ENCODE results near the gene INO80C.

The INO80C gene
- total RNA-seq: 7.0 to 8.6 (median 7.7) reads per million in 4 donors

- DNase-seq: peak; percentile 81 to 95 (median 87)
Measured at GRCh38 chr18:35497370-35498197, at the start of gene INO80C. Gene INO80C (minus strand): TSS chr18:35497960. CDS start chr18:35497874, 86 bp downstream.

GRCh38 chr18:35547008-35547605 lies 49.3 kb upstream of the INO80C start:
- DNase-seq: no peak

GRCh38 chr18:35542356-35542755 lies 44.6 kb upstream of the INO80C start:
- DNase-seq: no peak

DNA sequence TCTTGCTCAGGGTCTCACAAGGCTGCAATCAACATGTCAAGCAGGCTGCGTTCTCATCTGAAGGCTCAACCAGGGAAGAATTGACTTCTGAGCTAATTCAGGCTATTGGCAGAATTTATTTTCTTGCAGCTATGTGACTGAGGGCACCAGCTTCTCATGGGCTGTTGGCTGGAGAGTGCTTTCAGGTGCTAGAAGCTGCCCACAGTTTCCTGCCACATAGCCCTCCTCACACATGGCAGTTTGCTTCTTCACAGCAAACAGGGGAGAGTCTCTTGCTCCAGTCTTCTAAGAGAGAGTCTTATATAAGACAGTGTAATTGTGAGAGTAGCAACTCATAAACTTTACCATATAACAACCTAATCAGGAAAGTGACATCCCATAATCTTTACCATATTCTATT lies 37.5 kb upstream of the INO80C start:
- no peak for DNase-seq

DNA sequence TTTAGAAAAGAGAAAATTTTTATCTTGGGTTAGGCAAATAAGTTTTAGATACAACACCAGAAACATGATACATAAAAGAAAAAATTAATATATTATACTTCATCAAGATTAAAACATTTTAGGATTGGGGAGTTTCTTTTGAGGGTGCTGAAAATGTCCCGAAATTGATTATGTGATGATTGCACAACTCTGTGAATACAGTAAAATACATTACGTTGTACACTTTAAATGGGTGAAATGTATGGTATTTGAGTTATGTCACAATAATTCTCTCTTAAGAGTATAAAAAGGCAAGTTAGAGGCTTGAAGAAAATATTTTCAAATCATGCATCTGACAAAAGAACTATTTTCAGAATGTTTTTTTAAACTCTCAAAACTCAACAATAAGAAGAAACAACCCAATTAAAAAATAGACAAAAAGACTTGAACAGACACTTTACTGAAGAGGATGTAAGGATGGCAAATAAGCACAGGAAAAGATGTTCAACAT lies 36.2 kb upstream of the INO80C start:
- DNase-seq: no peak

- no peak for DNase-seq
Measured at GRCh38 chr18:35528749-35529274, 31.1 kb upstream of the INO80C start.

DNA sequence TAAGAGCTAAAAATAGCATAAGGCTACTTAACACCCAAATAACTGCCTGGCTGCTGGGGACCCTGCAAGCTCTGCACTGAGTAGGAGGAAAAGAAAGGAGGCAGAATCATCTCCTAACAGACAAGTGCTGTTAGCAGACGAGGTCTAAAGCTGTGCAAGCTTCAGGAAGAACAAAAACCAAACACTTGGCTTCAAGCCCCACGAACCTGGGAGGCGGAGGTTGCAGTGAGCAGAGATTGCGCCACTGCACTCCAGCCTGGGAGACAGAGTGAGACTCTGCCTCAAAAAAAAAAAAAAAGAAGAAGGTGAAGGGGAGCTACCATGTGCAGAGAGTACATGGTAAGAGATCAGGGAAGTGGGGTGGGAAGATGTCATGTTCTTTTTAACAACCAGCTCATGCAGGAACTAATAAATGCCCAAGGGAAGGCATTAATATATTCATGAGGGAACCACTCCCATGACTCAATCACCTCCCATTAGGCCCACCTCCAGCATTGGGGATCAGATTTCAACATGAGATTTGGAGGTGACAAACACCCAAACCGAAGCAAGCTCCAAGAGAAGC lies 28.8 kb upstream of the INO80C start:
- no peak for DNase-seq

DNA sequence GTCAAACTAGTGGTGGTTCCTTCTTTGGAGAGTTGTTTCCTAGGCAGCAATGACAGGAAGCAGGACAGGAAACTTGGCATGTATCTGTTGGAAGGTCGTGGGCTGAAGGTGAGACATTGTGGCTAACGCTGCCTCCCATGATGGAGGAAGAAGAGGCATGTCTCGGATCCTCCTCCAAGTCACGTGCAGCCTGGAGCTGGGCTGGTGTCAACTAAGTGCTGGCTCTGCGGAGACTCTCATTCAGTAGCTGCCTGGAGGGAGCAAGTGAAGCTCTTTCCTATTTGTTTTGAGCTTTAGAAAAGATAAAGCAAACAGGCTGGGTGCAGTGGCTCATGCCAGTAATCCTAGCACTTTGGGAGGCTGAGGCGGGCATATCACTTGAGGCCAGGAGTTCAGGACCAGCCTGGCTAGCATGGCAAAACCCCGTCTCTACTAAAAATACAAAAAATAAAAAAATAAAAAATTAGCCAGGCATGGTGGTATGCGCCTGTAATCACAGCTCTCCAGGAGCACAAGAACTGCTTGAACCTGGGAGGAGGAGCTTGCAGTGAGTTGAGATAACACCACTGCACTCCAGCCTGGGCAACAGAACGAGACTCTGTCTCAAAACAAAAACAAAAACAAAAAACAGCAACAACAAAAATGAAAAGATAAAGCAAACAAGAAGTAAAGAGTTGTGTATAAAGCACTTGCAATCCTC lies 28.2 kb upstream of the INO80C start:
- no peak for DNase-seq

- no peak for DNase-seq
Measured at GRCh38 chr18:35524226-35524625, 26.5 kb upstream of the INO80C start.

GRCh38 chr18:35522130-35522959 lies 24.6 kb upstream of the INO80C start:
- no peak for DNase-seq

- no peak for DNase-seq
Measured at GRCh38 chr18:35521133-35521532, 23.4 kb upstream of the INO80C start.

DNA sequence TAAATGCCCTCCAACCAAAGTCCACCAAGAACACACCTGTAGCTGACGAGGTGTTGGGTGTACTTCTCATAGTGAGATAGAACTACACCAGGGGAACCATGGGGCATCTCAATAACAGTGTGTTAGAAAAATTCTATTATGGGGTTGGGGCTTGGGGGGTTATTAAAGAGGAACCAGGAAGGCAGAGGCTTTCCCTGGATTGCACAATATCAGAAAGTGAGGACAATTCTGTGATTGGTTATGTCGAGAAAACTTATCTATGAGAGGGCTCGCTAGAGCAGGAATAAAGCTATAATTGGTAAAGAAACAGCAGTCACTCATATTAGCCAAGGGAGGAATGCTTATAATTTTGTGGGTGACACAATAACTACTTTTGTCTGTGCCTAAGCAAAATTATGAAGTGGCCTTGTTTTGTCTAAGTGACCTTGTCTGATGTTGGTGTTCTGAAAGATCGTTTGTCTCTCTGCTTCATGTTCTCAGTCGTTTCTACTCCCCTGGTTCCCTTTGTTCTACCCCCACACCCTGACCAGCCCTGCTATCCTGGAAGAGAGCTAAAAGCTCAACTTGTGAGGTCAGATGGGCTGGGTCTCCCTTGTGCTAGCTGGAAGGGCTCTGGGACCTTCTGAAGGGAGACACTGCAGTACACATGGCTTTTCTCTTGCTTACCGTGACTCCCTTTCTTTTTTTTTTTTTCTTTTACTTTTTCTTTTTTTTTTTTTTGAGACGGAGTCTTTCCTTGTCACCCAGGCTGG lies 21.6 kb upstream of the INO80C start:
- no peak for DNase-seq

GRCh38 chr18:35517715-35518114 lies 20.0 kb upstream of the INO80C start:
- DNase-seq: no peak

- no peak for DNase-seq
Measured at GRCh38 chr18:35516789-35517188, 19.0 kb upstream of the INO80C start.

DNA sequence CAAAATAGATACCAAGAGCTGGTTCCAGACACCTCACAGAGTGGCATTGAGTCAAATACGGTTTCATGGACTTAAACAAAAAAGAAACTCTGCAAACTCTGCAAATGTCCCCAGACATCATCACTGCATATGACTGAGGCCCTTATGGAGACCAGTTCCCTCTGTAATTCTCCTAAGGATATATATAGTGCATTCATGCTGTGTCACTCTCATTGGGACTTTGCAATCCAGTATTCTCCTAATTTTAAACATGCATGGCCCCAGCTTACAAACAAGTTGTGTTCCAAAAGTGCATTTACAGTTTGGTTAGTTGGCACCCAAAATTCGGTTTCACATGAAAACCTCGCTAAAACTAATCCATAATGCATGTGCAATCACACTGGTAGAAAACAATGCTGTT lies 18.6 kb upstream of the INO80C start:
- DNase-seq: no peak

- DNase-seq: no peak
Measured at GRCh38 chr18:35515460-35516130, 17.8 kb upstream of the INO80C start.

DNA sequence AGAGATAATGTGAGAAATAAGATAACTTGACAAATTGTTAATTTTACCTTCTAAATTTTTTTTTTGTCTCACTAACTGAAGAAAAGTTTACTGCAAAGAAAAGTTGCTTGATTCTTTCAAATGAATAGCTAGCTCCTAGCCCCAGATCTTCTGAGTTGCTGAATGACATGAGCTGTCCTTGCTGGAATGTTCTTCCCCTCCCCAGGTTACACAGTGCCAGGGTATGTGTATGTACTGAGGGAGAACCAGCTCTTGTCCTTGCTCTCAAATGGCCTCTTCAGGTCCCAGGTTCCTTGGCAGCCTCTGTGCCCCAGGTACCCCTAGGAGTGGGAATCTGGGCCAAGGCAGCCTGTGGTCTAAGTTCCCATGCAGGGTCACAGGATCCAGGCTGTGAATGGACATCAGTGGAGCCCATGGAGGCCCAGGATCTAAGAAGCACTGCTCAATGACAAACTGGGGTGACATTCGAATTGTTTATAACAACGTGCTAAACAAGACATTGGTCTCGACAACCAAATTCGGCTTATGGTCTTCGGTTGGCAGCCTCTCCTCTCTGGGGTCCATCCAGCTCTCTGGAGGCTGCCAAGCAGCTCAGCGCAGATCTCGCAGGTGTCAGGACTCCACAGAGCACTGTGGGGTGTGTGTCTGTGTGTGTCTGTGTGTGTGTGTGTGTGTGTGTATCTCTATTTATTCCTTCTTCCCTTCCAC lies 17.1 kb upstream of the INO80C start:
- DNase-seq: no peak

- DNase-seq: no peak
Measured at GRCh38 chr18:35514283-35514682, 16.5 kb upstream of the INO80C start.

DNA sequence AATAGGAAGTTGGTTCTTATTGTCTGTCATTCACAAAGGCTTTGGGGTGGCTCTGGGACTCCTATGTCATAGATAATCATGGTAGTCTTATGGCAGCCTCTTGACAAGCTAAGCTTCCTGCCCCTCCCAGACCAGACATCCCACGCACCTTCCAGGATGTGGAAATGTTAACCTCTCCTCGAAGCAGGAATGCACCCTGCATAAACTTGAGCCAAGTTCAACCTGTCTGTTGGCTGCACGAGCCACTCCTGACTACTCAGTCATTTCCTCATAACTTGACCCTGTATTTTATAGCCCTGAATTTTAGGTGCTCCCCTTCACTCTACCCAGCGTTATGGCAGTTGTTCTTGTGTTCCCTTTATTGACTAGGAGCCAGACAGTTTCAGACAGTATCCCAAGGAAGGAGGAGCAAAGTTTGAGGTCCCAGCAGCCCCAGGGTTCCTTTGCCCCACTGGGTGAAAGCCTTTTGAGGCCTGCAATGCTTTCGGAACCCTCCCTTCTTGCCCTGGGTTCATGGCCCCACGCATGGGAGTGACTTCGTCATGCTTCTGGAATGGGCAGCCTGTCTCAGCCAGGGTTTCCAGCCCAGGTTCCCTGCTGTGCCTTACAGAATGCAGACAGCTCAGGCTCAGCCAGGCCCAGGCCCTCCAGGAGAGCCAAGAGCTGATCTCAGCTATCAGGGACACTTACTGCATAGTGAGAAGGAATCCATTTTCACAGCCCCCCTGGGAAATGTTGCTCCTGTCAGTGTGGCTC lies 15.6 kb upstream of the INO80C start:
- no peak for DNase-seq
